Kidney (tissue), 14 donors: Measurements from ENCODE around the gene N4BP2L2. TPM values are rescaled to one million over a fixed set of nuclear protein-coding genes. Genes with fewer than 3 reads are reported as not detected.
A peak's percentile ranks its signal among the peaks of the same experiment; 100 is the strongest.

Experiments
- DNase-seq, 5 donors: peaks; one replicate each; pipeline ENCODE4 v3.0.0-alpha.2; 2013 to 2020
- FAIRE-seq: peaks from 2 replicates; lab custom pipeline; 2012; peaks lifted over from hg19 to GRCh38; lab: Jason Lieb, UNC
- H3K27ac ChIP-seq, 2 donors: one replicate each; pipeline ENCODE4 v1.7.0; 2013; ENCODE audit warnings: low read depth in 2 of 2, low read length in 2 of 2, inconsistent platforms in 1 of 2
- H3K27me3 ChIP-seq: one replicate; pipeline ENCODE4 v1.7.1; 2013; ENCODE audit warnings: low read length, inconsistent platforms; ENCODE audit not compliant: control insufficient read depth, insufficient read depth
- H3K36me3 ChIP-seq, 3 donors: one replicate each; pipeline versions ENCODE4 v1.7.0 to v1.7.1; 2013; ENCODE audit warnings: low read length in 3 of 3, control low read depth in 1 of 3, inconsistent platforms in 1 of 3; ENCODE audit not compliant: insufficient read depth in 3 of 3, control insufficient read depth in 2 of 3
- H3K4me1 ChIP-seq, 3 donors: one replicate each; pipeline versions ENCODE4 v1.7.0 to v1.7.1; 2013; ENCODE audit warnings: low read length in 3 of 3, inconsistent platforms in 1 of 3, low read depth in 1 of 3; ENCODE audit not compliant: control insufficient read depth in 2 of 3, insufficient read depth in 2 of 3
- H3K4me3 ChIP-seq, 3 donors: one replicate each; pipeline versions ENCODE4 v1.7.0 to v1.8.1; 2013; ENCODE audit warnings: low read length in 3 of 3, control low read depth in 1 of 3, inconsistent platforms in 1 of 3
- H3K9ac ChIP-seq, 3 donors: one replicate each; pipeline versions ENCODE4 v1.7.0 to v1.7.1; 2013; ENCODE audit warnings: low read length in 3 of 3, control low read depth in 1 of 3, inconsistent platforms in 1 of 3
- H3K9me3 ChIP-seq, 3 donors: one replicate each; pipeline versions ENCODE4 v1.7.0 to v1.7.1; 2013; ENCODE audit warnings: low read length in 3 of 3, control low read depth in 1 of 3, inconsistent platforms in 1 of 3; ENCODE audit not compliant: control insufficient read depth in 2 of 3, insufficient read depth in 1 of 3
- intact Hi-C: fragments of 100-400 bp; cut with DNase I; formaldehyde crosslinking; loops from one replicate; pipeline ENCODE4 v1.11.1; 2022
- polyA plus RNA-seq: library from polyadenylated mRNA; stranded (reverse); fragments of 350-450 nt; fragmentation: Illumina TruSeq; extraction: RNeasy Lipid Tissue Mini Kit (QIAGEN cat#74804); gene quantifications from one replicate; pipeline ENCODE4 v1.2.3, GENCODE V29; 2014; ENCODE audit warnings: low read depth, low replicate concordance; ENCODE audit not compliant: insufficient read depth
- total RNA-seq: library from RNA; stranded (reverse); fragmentation: NEBNext Ultra II Directional; extraction: Animal tissue kit (Norgen Biotek cat#: 25700); gene quantifications from one replicate; pipeline ENCODE4 v1.2.1, GENCODE V29; 2021
- TF ChIP-seq, protein P1 (sequence below): IDR thresholded peaks from 3 replicates; pipeline ENCODE4 v1.5.1; 2012; ENCODE audit warnings: mild to moderate bottlenecking, moderate library complexity, borderline replicate concordance; ENCODE audit not compliant: insufficient read depth; ENCODE audit errors: extremely low read depth
- donor health status: control.
- donor health status: control.
- donor health status: control.
- donor health status: control.
- donor health status: control.
- donor health status: DM: yes; HTN: yes; CAD: no.
- donor health status: Normal renal cell carcinoma (clear cell type).

Gene N4BP2L2
- total and polyA plus RNA-seq, 2 donors from 2014 or later, result 71.3 to 165 TPM

- TF ChIP-seq, protein P1, sequence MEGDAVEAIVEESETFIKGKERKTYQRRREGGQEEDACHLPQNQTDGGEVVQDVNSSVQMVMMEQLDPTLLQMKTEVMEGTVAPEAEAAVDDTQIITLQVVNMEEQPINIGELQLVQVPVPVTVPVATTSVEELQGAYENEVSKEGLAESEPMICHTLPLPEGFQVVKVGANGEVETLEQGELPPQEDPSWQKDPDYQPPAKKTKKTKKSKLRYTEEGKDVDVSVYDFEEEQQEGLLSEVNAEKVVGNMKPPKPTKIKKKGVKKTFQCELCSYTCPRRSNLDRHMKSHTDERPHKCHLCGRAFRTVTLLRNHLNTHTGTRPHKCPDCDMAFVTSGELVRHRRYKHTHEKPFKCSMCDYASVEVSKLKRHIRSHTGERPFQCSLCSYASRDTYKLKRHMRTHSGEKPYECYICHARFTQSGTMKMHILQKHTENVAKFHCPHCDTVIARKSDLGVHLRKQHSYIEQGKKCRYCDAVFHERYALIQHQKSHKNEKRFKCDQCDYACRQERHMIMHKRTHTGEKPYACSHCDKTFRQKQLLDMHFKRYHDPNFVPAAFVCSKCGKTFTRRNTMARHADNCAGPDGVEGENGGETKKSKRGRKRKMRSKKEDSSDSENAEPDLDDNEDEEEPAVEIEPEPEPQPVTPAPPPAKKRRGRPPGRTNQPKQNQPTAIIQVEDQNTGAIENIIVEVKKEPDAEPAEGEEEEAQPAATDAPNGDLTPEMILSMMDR, result no peak
- Histone ChIP-seq H3K9ac (peak within 1 kb of the TSS; percentile 39 to 71 (median 70)), H3K9me3 (no peaks in the 10 kb centered on the region), H3K4me1 (peaks cover 0 to 10% (median 4%) of the 10 kb centered on the region in 3 donors), H3K36me3 (peaks cover 0 to 3% (median 0%) of the 10 kb centered on the region in 3 donors), H3K27me3 (no peaks in the 10 kb centered on the region), H3K4me3 (peak within 1 kb of the TSS; percentile 65 to 72 (median 69)), H3K27ac (peak within 1 kb of the TSS; percentile 76 to 89)
- intact Hi-C loops, result no loop called here
- DNase-seq (peak; percentile 87 to 95 (median 93)), FAIRE-seq (no peak)
Observed at GRCh38 chr13:32427852-32428580, 110.6 kb downstream of the N4BP2L2 start, which contains the start of gene N4BP2L1. N4BP2L1 (minus strand) TSS chr13:32428130; CDS start chr13:32428082, 48 bp downstream.

DNA sequence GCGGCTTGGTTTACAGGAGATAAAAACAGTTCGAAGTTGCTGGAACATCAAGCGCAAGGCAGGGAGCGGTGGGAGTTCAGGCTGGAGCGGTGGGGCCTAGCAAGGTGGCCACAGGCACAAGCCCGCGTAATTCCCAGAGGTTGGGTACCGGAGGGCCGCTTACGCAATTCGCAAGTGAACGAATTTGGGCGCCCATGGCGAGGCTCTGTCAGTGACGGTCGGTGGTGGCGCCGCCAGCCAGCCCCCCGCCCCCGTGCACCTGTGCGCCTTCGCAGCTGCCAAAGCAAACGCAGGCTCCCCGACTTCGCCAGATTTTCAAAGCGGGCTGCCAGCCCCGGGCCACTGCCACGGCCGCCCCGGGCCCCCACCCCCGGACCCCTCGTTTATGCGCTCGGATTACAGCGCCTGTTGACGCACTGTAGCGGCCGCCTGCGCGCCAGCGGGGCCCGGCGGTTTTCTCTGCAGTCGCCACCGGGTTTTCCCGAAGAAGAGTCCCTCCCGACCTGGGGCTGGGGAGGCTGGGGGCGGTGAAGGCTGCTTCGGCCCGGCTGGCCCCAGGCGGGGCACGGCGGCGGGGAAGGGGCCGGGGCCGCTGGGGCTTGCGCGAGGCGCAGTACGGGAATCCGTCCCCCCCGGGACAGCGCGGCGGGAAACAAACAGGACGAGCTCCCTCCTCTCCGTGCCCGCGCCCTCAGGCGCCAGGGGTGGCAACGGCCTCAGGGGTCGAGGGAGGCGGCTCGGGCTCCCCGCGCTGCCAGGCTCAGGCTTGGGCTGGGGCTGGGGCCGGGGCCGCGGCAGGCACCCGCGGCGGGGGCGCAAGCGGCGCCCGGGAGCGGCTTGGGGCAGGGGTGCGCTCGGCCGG is 111.4 kb downstream of the N4BP2L2 start:
- H3K27me3 ChIP-seq, result no peaks in the 10 kb centered on the region
- H3K36me3 ChIP-seq, result peaks cover 0 to 2% (median 0%) of the 10 kb centered on the region in 3 donors
- H3K27ac ChIP-seq, result peak overlapping the region; percentile 76 to 89
- peak; percentile 56 to 81 (median 68) for DNase-seq
- H3K9me3 ChIP-seq, result no peaks in the 10 kb centered on the region
- intact Hi-C loops, result no loop called here
- TF ChIP-seq, protein P1, result no peak
- no peak for FAIRE-seq
- H3K4me3 ChIP-seq, result peak overlapping the region; percentile 65 to 72 (median 69)
- peak overlapping the region; percentile 5 to 65 (median 19) for H3K9ac ChIP-seq
- H3K4me1 ChIP-seq, result peaks cover 0 to 10% (median 4%) of the 10 kb centered on the region in 3 donors

GRCh38 chr13:32426191-32426989 is 112.2 kb downstream of the N4BP2L2 start:
- H3K36me3 ChIP-seq, result peaks cover 0 to 2% (median 0%) of the 10 kb centered on the region in 3 donors
- intact Hi-C loops, result no loop called here
- peak overlapping the region; percentile 69 to 89 for H3K27ac ChIP-seq
- no peaks in the 10 kb centered on the region for H3K9me3 ChIP-seq
- TF ChIP-seq, protein P1, result no peak
- peaks cover 0 to 10% (median 4%) of the 10 kb centered on the region in 3 donors for H3K4me1 ChIP-seq
- DNase-seq (peak in 2 of 5 donors; percentile 28 to 42), FAIRE-seq (no peak)
- peak overlapping the region; percentile 54 to 72 (median 69) for H3K4me3 ChIP-seq
- H3K27me3 ChIP-seq, result no peaks in the 10 kb centered on the region
- peak overlapping the region; percentile 5 to 65 (median 19) for H3K9ac ChIP-seq
